Activated naive CD4-positive, alpha-beta T cell treated with anti-CD3 and anti-CD28 coated beads, Interleukin-2, amount 50 U/mL, for 24 hours (primary cell): ENCODE results near the gene ENPP6.
A peak's percentile ranks its signal among the peaks of the same experiment; 100 is the strongest.

ENCODE experiments used
- H3K27ac Mint-ChIP-seq: one replicate; pipeline ENCODE4 v1.8.0; 2021; ENCODE audit warnings: mild to moderate bottlenecking, mixed read lengths
- H3K27me3 Mint-ChIP-seq: one replicate; pipeline ENCODE4 v1.8.0; 2021; ENCODE audit warnings: mixed read lengths
- H3K36me3 Mint-ChIP-seq: one replicate; pipeline ENCODE4 v1.8.0; 2021; ENCODE audit warnings: mixed read lengths
- H3K4me1 Mint-ChIP-seq: one replicate; pipeline ENCODE4 v1.8.0; 2021; ENCODE audit warnings: mixed read lengths
- H3K4me3 Mint-ChIP-seq: one replicate; pipeline ENCODE4 v1.8.0; 2021; ENCODE audit warnings: mild to moderate bottlenecking, mixed read lengths
- H3K9me3 Mint-ChIP-seq: one replicate; pipeline ENCODE4 v1.8.0; 2021; ENCODE audit warnings: mixed read lengths

Gene ENPP6

GRCh38 chr4:184250795-184251669 is 33.4 kb upstream of the ENPP6 start:
- no peak overlapping the region for H3K4me3 Mint-ChIP-seq
- no peaks in the 10 kb centered on the region for H3K36me3 Mint-ChIP-seq
- H3K9me3 Mint-ChIP-seq: no peaks in the 10 kb centered on the region
- H3K27me3 Mint-ChIP-seq: no peaks in the 10 kb centered on the region
- H3K27ac Mint-ChIP-seq: no peak overlapping the region
- peaks cover 10% of the 10 kb centered on the region for H3K4me1 Mint-ChIP-seq

- no peak overlapping the region for H3K4me3 Mint-ChIP-seq
- H3K36me3 Mint-ChIP-seq: no peaks in the 10 kb centered on the region
- no peaks in the 10 kb centered on the region for H3K27me3 Mint-ChIP-seq
- no peak overlapping the region for H3K27ac Mint-ChIP-seq
- H3K9me3 Mint-ChIP-seq: no peaks in the 10 kb centered on the region
- H3K4me1 Mint-ChIP-seq: peaks cover 10% of the 10 kb centered on the region
These were observed 30.5 kb upstream of the ENPP6 start for GRCh38 chr4:184248216-184248615.

- H3K4me3 Mint-ChIP-seq: no peak overlapping the region
- H3K27ac Mint-ChIP-seq: no peak overlapping the region
- no peaks in the 10 kb centered on the region for H3K27me3 Mint-ChIP-seq
- H3K9me3 Mint-ChIP-seq: no peaks in the 10 kb centered on the region
- no peaks in the 10 kb centered on the region for H3K36me3 Mint-ChIP-seq
- H3K4me1 Mint-ChIP-seq: peaks cover 10% of the 10 kb centered on the region
These were observed 29.7 kb upstream of the ENPP6 start for GRCh38 chr4:184247421-184247820.

GRCh38 chr4:184246426-184246825 is 28.8 kb upstream of the ENPP6 start:
- Mint-ChIP-seq H3K4me3 (no peak overlapping the region), H3K9me3 (no peaks in the 10 kb centered on the region), H3K27ac (no peak overlapping the region), H3K36me3 (no peaks in the 10 kb centered on the region), H3K27me3 (no peaks in the 10 kb centered on the region), H3K4me1 (peaks cover 9% of the 10 kb centered on the region)

GRCh38 chr4:184238072-184238745 is 20.5 kb upstream of the ENPP6 start:
- Mint-ChIP-seq H3K36me3 (no peaks in the 10 kb centered on the region), H3K4me1 (peaks cover 27% of the 10 kb centered on the region), H3K27me3 (no peaks in the 10 kb centered on the region), H3K27ac (peak overlapping the region; percentile 93), H3K4me3 (peak overlapping the region; percentile 45), H3K9me3 (no peaks in the 10 kb centered on the region)

GRCh38 chr4:184237612-184238011 is 19.9 kb upstream of the ENPP6 start:
- H3K4me3 Mint-ChIP-seq: peak overlapping the region; percentile 45
- no peaks in the 10 kb centered on the region for H3K27me3 Mint-ChIP-seq
- peak overlapping the region; percentile 93 for H3K27ac Mint-ChIP-seq
- H3K36me3 Mint-ChIP-seq: no peaks in the 10 kb centered on the region
- no peaks in the 10 kb centered on the region for H3K9me3 Mint-ChIP-seq
- H3K4me1 Mint-ChIP-seq: peaks cover 27% of the 10 kb centered on the region

DNA sequence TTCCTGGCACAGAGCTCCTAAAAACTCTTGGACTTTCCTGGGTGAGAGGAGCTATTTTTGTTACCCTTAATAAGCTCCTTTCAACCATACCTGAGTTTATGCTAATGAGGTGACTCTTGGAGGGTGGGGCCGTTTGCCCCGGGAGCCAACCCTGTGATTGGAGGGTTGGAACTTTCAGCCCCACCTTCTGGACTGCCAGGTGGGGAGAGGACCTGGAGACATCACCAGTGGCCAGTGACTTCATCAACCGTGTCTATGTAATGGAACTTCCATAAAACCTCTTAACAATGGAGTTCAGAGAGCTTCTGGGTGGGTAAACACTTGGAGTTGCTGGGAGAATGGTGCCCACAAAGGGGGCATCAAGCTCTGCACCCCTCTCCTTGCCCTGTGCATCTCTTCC is 17.9 kb upstream of the ENPP6 start:
- peak overlapping the region; percentile 39 for H3K27ac Mint-ChIP-seq
- no peak overlapping the region for H3K4me3 Mint-ChIP-seq
- no peaks in the 10 kb centered on the region for H3K9me3 Mint-ChIP-seq
- no peaks in the 10 kb centered on the region for H3K27me3 Mint-ChIP-seq
- peaks cover 28% of the 10 kb centered on the region for H3K4me1 Mint-ChIP-seq
- H3K36me3 Mint-ChIP-seq: no peaks in the 10 kb centered on the region

DNA sequence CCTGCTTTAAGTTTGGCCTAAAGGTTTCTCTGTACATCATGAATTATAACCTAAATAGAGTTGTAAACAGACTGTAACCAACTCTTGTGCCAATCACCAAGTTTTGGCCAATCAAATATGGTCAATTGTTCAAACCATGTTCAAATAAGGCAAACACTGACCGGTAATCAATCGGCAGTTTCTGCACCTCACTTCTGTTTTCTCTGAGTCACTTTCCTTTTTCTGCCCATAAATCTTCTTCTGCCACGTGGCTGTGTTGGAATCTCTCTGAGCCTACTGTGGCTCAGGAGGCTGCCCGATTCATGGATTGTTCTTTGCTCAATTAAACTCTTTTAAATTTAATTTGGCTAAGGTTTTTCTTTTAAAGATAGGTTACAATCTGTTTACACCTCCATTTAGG is 16.5 kb upstream of the ENPP6 start:
- Mint-ChIP-seq H3K27ac (no peak overlapping the region), H3K9me3 (no peaks in the 10 kb centered on the region), H3K27me3 (no peaks in the 10 kb centered on the region), H3K4me3 (no peak overlapping the region), H3K4me1 (peaks cover 41% of the 10 kb centered on the region), H3K36me3 (no peaks in the 10 kb centered on the region)

DNA sequence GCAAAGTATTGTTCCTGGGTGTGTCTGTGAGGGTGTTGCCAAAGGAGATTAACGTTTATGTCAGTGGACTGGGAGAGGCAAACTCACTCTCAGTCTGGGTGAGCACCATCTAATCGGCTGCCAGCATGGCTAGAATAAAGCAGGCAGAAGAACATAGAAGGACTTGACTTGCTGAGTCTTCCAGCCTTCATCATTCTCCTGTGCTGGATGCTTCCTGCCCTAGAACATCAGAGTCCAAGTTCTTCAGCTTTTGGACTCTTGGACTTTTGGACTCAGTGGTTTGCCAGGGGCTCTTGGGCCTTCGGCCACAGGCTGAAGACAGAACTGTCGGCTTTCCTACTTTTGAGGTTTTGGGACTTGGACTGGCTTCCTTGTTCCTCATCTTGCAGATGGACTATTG is 15.3 kb upstream of the ENPP6 start:
- H3K4me1 Mint-ChIP-seq: peaks cover 43% of the 10 kb centered on the region
- no peaks in the 10 kb centered on the region for H3K27me3 Mint-ChIP-seq
- H3K4me3 Mint-ChIP-seq: no peak overlapping the region
- H3K9me3 Mint-ChIP-seq: no peaks in the 10 kb centered on the region
- H3K27ac Mint-ChIP-seq: no peak overlapping the region
- no peaks in the 10 kb centered on the region for H3K36me3 Mint-ChIP-seq

GRCh38 chr4:184232202-184232601 is 14.5 kb upstream of the ENPP6 start:
- no peak overlapping the region for H3K4me3 Mint-ChIP-seq
- H3K27me3 Mint-ChIP-seq: no peaks in the 10 kb centered on the region
- no peak overlapping the region for H3K27ac Mint-ChIP-seq
- H3K9me3 Mint-ChIP-seq: no peaks in the 10 kb centered on the region
- no peaks in the 10 kb centered on the region for H3K36me3 Mint-ChIP-seq
- H3K4me1 Mint-ChIP-seq: peaks cover 38% of the 10 kb centered on the region

DNA sequence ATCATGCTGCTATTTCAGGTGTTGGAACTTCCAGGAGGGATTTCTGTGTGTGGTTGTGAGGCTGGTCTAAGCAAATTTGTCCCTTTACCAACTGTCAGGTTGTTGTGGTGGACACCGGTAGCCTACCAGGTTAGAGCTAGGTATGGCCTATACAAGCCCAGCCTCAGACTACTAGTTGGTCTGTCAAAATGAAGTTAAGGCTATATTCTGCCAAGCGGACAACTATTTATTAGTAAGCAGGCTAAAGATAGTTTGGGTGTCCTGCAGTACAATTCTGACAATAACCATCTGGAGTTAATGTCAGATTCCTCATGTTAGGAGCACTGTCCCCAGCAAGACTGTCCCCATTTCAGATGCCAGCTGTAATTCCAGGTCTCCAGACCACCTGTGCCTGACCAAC is 13.9 kb upstream of the ENPP6 start:
- H3K9me3 Mint-ChIP-seq: no peaks in the 10 kb centered on the region
- no peaks in the 10 kb centered on the region for H3K36me3 Mint-ChIP-seq
- peaks cover 32% of the 10 kb centered on the region for H3K4me1 Mint-ChIP-seq
- H3K27ac Mint-ChIP-seq: no peak overlapping the region
- H3K27me3 Mint-ChIP-seq: no peaks in the 10 kb centered on the region
- no peak overlapping the region for H3K4me3 Mint-ChIP-seq

- Mint-ChIP-seq H3K4me3 (no peak overlapping the region), H3K36me3 (no peaks in the 10 kb centered on the region), H3K27me3 (no peaks in the 10 kb centered on the region), H3K27ac (no peak overlapping the region), H3K9me3 (no peaks in the 10 kb centered on the region), H3K4me1 (peaks cover 27% of the 10 kb centered on the region)
These were observed 10.5 kb upstream of the ENPP6 start for GRCh38 chr4:184228056-184228705.

- H3K27ac Mint-ChIP-seq: no peak overlapping the region
These were observed 1.2 kb downstream of the ENPP6 start for GRCh38 chr4:184216515-184216914.

GRCh38 chr4:184215709-184216328 is 1.9 kb downstream of the ENPP6 start:
- no peak overlapping the region for H3K27ac Mint-ChIP-seq
- no peak overlapping the region for H3K4me3 Mint-ChIP-seq
- no peaks in the 10 kb centered on the region for H3K4me1 Mint-ChIP-seq
- H3K36me3 Mint-ChIP-seq: no peaks in the 10 kb centered on the region
- peaks cover 2% of the 10 kb centered on the region for H3K27me3 Mint-ChIP-seq
- H3K9me3 Mint-ChIP-seq: no peaks in the 10 kb centered on the region

More at GRCh38 chr4:184216515-184216914, 1.2 kb downstream of the ENPP6 start:
- Mint-ChIP-seq H3K9me3 (no peaks in the 10 kb centered on the region), H3K27me3 (peaks cover 2% of the 10 kb centered on the region), H3K4me1 (no peaks in the 10 kb centered on the region), H3K36me3 (no peaks in the 10 kb centered on the region), H3K4me3 (no peak overlapping the region)

DNA sequence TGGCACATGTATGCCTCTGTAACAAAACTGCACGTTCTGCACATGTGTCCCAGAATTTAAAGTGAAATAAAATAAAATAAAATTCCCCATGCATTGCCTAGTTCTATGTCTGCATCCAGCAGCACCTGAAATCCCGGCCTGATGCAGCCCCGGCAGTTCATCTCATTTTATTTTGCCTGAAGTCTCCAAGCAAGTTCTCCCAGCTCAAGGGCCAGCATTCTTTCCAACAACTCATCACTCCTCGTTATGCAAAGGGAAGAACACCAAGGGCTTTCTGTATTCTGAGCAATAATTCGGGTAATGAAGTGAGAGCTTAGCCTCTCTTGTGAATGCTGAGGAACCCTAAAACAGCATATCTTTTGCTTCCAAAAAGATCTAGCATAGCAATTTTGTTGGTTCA is 2.7 kb downstream of the ENPP6 start:
- no peaks in the 10 kb centered on the region for H3K4me1 Mint-ChIP-seq
- no peak overlapping the region for H3K4me3 Mint-ChIP-seq
- peaks cover 2% of the 10 kb centered on the region for H3K27me3 Mint-ChIP-seq
- no peaks in the 10 kb centered on the region for H3K9me3 Mint-ChIP-seq
- H3K36me3 Mint-ChIP-seq: no peaks in the 10 kb centered on the region
- H3K27ac Mint-ChIP-seq: no peak overlapping the region
